DND-41 (cell line): ENCODE data around the gene PPM1F.

ENCODE experiments used
- CTCF ChIP-seq: IDR thresholded peaks from 2 replicates; pipeline ENCODE4 v1.5.1; 2012; ENCODE audit warnings: borderline replicate concordance, low read length, moderate library complexity, mild to moderate bottlenecking; ENCODE audit not compliant: poor library complexity, severe bottlenecking; ENCODE audit errors: extremely low read depth
- EZH2 ChIP-seq: IDR thresholded peaks from 3 replicates; pipeline ENCODE4 v1.6.1; 2012; ENCODE audit warnings: borderline replicate concordance, low read depth, mild to moderate bottlenecking, moderate library complexity, low read length, inconsistent platforms; ENCODE audit not compliant: severe bottlenecking

DNA sequence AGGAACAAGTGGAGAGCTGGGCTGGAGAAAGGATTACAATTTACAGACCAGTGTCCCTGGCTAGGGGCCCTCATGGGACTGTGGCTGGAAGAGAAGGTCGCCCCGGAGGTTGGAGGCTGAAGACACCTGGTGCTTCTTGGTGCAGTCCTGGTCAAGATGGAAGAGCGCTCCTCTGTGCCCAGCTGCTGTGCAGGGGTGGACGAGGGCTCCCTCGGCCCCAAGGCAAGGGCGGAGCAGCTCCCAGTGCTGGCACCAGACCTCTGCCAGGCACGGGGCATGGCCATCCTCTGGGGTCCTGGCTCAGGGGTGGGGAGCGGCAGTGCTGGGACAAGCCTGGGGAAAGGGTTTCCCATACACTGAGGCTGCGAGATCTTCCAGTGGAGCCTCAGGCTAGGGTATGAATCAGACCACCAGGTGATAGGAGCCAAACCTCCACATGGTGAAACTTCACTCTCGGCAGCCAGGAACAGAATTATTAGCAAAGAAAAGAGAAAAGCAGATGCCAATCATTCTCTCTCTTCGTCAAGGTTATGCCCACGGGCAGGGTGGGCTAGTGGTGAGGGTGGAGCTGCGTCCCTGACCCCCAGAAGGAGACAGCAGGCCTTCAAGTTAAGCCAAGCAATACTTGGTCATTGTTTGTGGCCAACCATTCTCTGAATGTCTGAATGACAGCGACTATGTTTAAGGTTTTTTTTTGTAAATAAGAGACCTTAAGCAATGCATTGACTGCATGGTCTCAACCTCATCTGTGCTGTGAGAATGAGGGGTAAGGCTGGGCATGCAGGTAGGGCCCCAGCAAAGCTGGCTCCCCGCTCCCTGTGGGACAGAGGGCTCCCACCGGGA lies 32.1 kb downstream of the PPM1F start:
- TF ChIP-seq CTCF (no peak), EZH2 (no peak)
